Rectal smooth muscle tissue (tissue), 1 donor: ENCODE results near the gene MASP1.
"Not testable (repeated sequence)": the region's sequence is repeated elsewhere in the genome, so short reads cannot be mapped to it uniquely, and the experiment has no call there.

Experiments
- H3K27ac ChIP-seq: one replicate; pipeline ENCODE4 v1.7.0; 2013; ENCODE audit warnings: low read depth, low read length, inconsistent platforms
- H3K27me3 ChIP-seq: one replicate; pipeline ENCODE4 v1.7.0; 2013; ENCODE audit warnings: low read length; ENCODE audit not compliant: control insufficient read depth, insufficient read depth
- H3K36me3 ChIP-seq: one replicate; pipeline ENCODE4 v1.7.0; 2013; ENCODE audit warnings: low read length; ENCODE audit not compliant: control insufficient read depth, insufficient read depth
- H3K4me1 ChIP-seq: one replicate; pipeline ENCODE4 v1.7.0; 2013; ENCODE audit warnings: low read length; ENCODE audit not compliant: control insufficient read depth, insufficient read depth
- H3K4me3 ChIP-seq: one replicate; pipeline ENCODE4 v1.7.0; 2013; ENCODE audit warnings: low read length
- H3K9ac ChIP-seq: one replicate; pipeline ENCODE4 v1.7.0; 2013; ENCODE audit warnings: low read length

MASP1 gene

DNA sequence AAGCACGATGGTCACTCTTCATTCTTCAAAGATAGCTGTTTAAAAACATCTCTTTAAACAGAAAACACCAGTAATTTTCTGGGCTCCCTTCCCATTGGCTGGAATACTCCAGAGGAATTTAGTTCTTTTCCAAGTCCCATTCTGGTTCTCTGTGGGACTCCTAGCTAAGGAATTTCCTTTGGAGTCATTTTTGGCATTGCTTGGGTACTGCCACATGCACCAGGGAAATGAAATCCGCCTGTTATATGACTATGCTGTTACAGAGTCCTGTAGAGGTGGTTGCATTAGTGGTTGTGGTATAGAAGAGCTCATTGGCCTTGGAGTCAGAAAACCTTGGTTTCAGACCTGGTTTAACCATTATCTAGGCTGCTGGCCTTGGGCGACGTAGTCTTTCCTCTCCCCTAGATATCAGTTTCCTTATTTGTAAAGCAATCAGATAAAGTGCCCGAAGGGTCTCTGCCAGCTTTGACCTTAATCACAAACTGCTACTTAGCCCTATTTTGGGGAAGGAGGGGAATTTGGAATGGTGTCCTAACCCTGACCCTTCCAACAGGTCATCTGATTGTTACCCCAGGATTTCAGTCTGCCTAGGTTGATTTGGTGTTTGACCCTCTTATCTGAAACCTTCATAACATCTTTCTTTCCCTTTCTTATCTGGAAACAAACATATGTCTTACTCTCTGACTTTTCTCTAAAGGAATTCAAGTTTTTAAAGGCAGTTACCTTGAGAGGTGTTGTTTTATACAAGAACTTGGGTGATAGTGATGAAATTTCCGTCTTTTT, 80.8 kb downstream of the MASP1 start:
- H3K27ac ChIP-seq: peak overlapping the region; percentile 39

GRCh38 chr3:187210091-187210490, 81.4 kb downstream of the MASP1 start:
- no peaks in the 10 kb centered on the region for H3K27me3 ChIP-seq
- peak overlapping the region; percentile 41 for H3K27ac ChIP-seq
- H3K36me3 ChIP-seq: no peaks in the 10 kb centered on the region
- no peak overlapping the region for H3K9ac ChIP-seq
- peaks cover 36% of the 10 kb centered on the region for H3K4me1 ChIP-seq
- no peak overlapping the region for H3K4me3 ChIP-seq

More for the DNA sequence above, 80.8 kb downstream of the MASP1 start:
- Histone ChIP-seq H3K4me3 (no peak overlapping the region), H3K9ac (no peak overlapping the region), H3K36me3 (no peaks in the 10 kb centered on the region), H3K4me1 (peaks cover 36% of the 10 kb centered on the region), H3K27me3 (no peaks in the 10 kb centered on the region)

DNA sequence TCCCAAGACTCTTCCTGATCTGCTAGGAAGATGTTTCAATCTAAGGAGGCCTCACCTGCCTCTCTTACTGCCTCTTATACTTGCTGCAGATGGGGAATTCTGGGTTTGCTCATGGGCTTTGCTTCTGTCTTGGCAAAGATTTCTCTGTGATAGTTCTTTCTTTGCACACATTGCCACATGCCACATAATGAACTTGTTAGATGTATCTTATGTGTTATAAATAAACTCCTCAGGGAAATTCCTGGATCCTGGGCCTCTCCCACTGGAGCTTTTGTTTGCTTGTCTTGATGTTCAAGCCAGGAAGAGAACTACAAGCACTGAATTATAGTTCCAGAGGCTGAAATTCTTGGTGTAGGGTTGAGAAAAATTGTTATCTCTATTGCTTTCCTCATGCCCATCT, 82.0 kb downstream of the MASP1 start:
- Histone ChIP-seq H3K27ac (peak overlapping the region; percentile 55), H3K36me3 (no peaks in the 10 kb centered on the region), H3K4me1 (peaks cover 36% of the 10 kb centered on the region), H3K9ac (no peak overlapping the region), H3K4me3 (no peak overlapping the region), H3K27me3 (no peaks in the 10 kb centered on the region)

DNA sequence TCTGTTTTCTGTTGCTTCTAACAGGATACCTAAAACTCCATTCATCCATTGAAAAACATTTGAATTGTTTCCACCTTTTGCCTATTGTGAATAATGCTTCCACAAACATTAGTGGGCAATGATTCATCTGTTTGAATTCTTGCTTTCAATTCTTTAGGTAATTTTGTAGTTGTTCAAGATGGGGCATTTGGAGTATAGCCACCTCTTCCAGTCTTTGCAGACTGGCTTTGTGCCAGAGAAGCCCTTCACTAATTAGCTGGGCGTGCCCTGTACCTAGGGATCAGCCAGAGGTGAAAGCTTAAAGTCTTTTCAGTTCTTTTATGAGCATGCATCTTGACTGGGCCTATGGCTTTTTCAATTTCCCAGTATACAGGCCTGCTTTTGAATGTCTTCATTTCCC, 83.4 kb downstream of the MASP1 start:
- H3K27ac ChIP-seq: peak overlapping the region; percentile 83
- no peak overlapping the region for H3K9ac ChIP-seq
- peaks cover 36% of the 10 kb centered on the region for H3K4me1 ChIP-seq
- H3K27me3 ChIP-seq: no peaks in the 10 kb centered on the region
- no peak overlapping the region for H3K4me3 ChIP-seq
- H3K36me3 ChIP-seq: no peaks in the 10 kb centered on the region

GRCh38 chr3:187207624-187208023, 83.9 kb downstream of the MASP1 start:
- H3K4me3 ChIP-seq: no peak overlapping the region
- no peak overlapping the region for H3K9ac ChIP-seq
- peaks cover 36% of the 10 kb centered on the region for H3K4me1 ChIP-seq
- H3K27ac ChIP-seq: peak overlapping the region; percentile 83
- no peaks in the 10 kb centered on the region for H3K36me3 ChIP-seq
- H3K27me3 ChIP-seq: no peaks in the 10 kb centered on the region

DNA sequence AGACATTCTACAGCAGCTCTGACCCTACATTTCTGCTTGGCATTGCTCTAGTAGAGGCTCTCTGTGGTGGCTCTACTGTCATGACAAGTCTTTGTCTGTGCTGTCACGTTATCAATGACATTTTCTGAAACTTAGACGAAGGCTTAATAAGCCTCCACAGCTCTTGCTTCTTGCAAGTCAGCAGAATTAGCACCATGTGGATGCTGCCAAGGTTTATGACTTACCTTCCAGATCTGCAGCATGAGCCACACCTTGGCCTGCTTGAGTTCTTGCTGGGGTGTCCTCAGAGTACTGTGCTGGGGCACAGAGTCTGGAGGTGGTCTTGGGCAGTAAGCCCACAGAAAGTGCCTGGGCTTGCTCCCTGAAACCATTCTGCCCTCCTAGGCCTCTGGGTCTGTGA, 84.5 kb downstream of the MASP1 start:
- Histone ChIP-seq H3K27ac (peak overlapping the region; percentile 83), H3K4me3 (no peak overlapping the region), H3K27me3 (no peaks in the 10 kb centered on the region), H3K36me3 (no peaks in the 10 kb centered on the region), H3K9ac (no peak overlapping the region), H3K4me1 (peaks cover 36% of the 10 kb centered on the region)

GRCh38 chr3:187205683-187206082, 85.9 kb downstream of the MASP1 start:
- H3K4me3 ChIP-seq: no peak overlapping the region
- peaks cover 33% of the 10 kb centered on the region for H3K4me1 ChIP-seq
- no peaks in the 10 kb centered on the region for H3K27me3 ChIP-seq
- H3K36me3 ChIP-seq: no peaks in the 10 kb centered on the region
- H3K27ac ChIP-seq: no peak overlapping the region
- H3K9ac ChIP-seq: no peak overlapping the region

- H3K4me1 ChIP-seq, H3K27ac ChIP-seq, H3K27me3 ChIP-seq, H3K36me3 ChIP-seq, H3K9ac ChIP-seq, H3K4me3 ChIP-seq: not testable (repeated sequence)
Observed at GRCh38 chr3:187199463-187200050, 92.0 kb downstream of the MASP1 start.

GRCh38 chr3:187198490-187198889, 93.0 kb downstream of the MASP1 start:
- Histone ChIP-seq H3K9ac (no peak overlapping the region), H3K4me1 (no peaks in the 10 kb centered on the region), H3K4me3 (no peak overlapping the region), H3K27ac (no peak overlapping the region), H3K27me3 (no peaks in the 10 kb centered on the region), H3K36me3 (no peaks in the 10 kb centered on the region)

GRCh38 chr3:187197335-187197649, 94.2 kb downstream of the MASP1 start, which contains the start of gene RTP1:
Gene RTP1 (plus strand): TSS chr3:187197486. CDS start chr3:187197516, 30 bp downstream.
- H3K27me3 ChIP-seq: no peaks in the 10 kb centered on the region
- H3K27ac ChIP-seq: no peak within 1 kb of the TSS
- no peak within 1 kb of the TSS for H3K4me3 ChIP-seq
- H3K9ac ChIP-seq: no peak within 1 kb of the TSS
- no peaks in the 10 kb centered on the region for H3K4me1 ChIP-seq
- no peaks in the 10 kb centered on the region for H3K36me3 ChIP-seq

GRCh38 chr3:187196573-187197334, 94.8 kb downstream of the MASP1 start:
- no peak overlapping the region for H3K9ac ChIP-seq
- H3K27me3 ChIP-seq: no peaks in the 10 kb centered on the region
- H3K36me3 ChIP-seq: no peaks in the 10 kb centered on the region
- no peak overlapping the region for H3K4me3 ChIP-seq
- no peaks in the 10 kb centered on the region for H3K4me1 ChIP-seq
- no peak overlapping the region for H3K27ac ChIP-seq

DNA sequence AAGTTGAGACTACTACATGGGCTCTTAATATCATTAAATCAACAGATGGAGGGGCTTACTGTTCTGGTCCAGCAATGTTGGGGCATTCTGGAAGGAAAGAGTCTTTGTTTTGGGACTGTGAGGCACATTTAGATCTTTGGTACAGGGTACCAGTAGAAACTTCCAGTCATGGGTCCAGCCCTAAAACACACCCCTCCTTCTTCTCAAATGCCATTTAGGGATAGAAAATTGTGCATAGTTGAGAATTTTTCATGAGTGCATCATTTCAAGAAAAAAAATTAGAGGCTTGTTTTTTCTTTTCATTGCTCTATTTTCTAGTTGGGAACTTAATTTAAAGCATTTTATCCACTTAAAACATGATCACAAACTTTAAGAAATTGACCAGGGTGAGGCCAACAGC, 98.4 kb downstream of the MASP1 start:
- Histone ChIP-seq H3K27me3 (no peaks in the 10 kb centered on the region), H3K4me1 (peaks cover 15% of the 10 kb centered on the region), H3K27ac (no peak overlapping the region), H3K9ac (no peak overlapping the region), H3K4me3 (no peak overlapping the region), H3K36me3 (no peaks in the 10 kb centered on the region)
